Uterus (tissue), 2 donors: ENCODE measurements around the gene MEIS3.

ENCODE experiments used
- CTCF ChIP-seq, 4 experiments: fragments of 200-600 bp in 2 of 4; fragments of 450-650 bp in 2 of 4; sonication (generic) in 2 of 4; IDR thresholded peaks; one replicate each; pipeline ENCODE4 v1.5.1; 2016 to 2019; ENCODE audit warnings: antibody characterized with exemption in 4 of 4, mild to moderate bottlenecking in 2 of 4, moderate library complexity in 1 of 4
- POLR2A ChIP-seq, 2 donors: fragments of 450-650 bp; IDR thresholded peaks; one replicate each; pipeline ENCODE4 v1.6.1; 2016; ENCODE audit warnings: antibody characterized with exemption in 2 of 2, mild to moderate bottlenecking in 1 of 2, moderate library complexity in 1 of 2

GRCh38 chr19:47467914-47468313, 48.6 kb upstream of the MEIS3 start:
- TF ChIP-seq CTCF (IDR thresholded peaks at IDR 0.05) (no peak), POLR2A (IDR thresholded peaks at IDR 0.05) (no peak)
